Measurements from ENCODE around the gene GMFB. TPM values are rescaled to one million over a fixed set of nuclear protein-coding genes. Genes with fewer than 3 reads are reported as not detected.
"Not testable (repeated sequence)": the region's sequence is repeated elsewhere in the genome, so short reads cannot be mapped to it uniquely, and the experiment has no call there.

Gene GMFB
- total RNA-seq, 1 experiment from 2014 or later, result 79.2 TPM

DNA sequence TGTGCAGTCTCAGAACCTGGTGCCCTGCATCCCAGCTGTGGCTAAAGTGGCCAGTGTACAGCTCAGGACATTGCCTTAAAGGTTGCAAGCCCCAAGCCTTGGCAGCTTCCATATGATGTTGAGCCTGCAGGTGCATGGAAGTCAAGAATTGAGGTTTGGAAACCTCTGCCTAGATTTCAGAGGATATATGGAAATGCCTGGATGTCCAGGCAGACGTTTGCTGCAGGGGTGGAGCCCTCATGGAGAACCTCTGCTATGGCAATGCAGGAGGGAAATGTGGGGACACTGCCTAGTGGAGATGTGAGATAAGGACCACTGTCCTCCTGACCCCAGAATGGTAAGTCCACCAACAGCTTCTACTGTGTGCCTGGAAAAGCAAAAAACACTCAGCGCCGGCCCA lies 29.7 kb downstream of the GMFB start:
- no peaks in the 10 kb centered on the region for H3K79me1 ChIP-seq (ENCODE audit: insufficient read depth, low read depth, low read length, poor library complexity, severe bottlenecking)
- H3K27me3 ChIP-seq (ENCODE audit: insufficient read depth, low read length), result no peaks in the 10 kb centered on the region
- Mint-ChIP-seq H3K36me3 (ENCODE audit: insufficient read depth in 1 of 3, low read depth in 3 of 3) (peaks cover 11 to 18% (median 16%) of the 10 kb centered on the region in 3 experiments), H3K4me1 (no peaks in the 10 kb centered on the region), H3K4me3 (no peak overlapping the region), H3K9me3 (peaks cover 20 to 24% of the 10 kb centered on the region in 2 experiments), H3K27ac (no peak overlapping the region), H3K27me3 (ENCODE audit: low read depth) (no peaks in the 10 kb centered on the region)
- TF ChIP-seq, protein P1, sequence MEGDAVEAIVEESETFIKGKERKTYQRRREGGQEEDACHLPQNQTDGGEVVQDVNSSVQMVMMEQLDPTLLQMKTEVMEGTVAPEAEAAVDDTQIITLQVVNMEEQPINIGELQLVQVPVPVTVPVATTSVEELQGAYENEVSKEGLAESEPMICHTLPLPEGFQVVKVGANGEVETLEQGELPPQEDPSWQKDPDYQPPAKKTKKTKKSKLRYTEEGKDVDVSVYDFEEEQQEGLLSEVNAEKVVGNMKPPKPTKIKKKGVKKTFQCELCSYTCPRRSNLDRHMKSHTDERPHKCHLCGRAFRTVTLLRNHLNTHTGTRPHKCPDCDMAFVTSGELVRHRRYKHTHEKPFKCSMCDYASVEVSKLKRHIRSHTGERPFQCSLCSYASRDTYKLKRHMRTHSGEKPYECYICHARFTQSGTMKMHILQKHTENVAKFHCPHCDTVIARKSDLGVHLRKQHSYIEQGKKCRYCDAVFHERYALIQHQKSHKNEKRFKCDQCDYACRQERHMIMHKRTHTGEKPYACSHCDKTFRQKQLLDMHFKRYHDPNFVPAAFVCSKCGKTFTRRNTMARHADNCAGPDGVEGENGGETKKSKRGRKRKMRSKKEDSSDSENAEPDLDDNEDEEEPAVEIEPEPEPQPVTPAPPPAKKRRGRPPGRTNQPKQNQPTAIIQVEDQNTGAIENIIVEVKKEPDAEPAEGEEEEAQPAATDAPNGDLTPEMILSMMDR (conservative IDR thresholded peaks at IDR 0.05), result no peak
- no peak overlapping the region for H2BK120ac ChIP-seq (ENCODE audit: low read depth, low read length, poor library complexity, severe bottlenecking)
- no peak overlapping the region for H2BK20ac ChIP-seq (ENCODE audit: low read depth, low read length, poor library complexity, severe bottlenecking)
- H3K4ac ChIP-seq (ENCODE audit: low read depth, low read length), result no peak overlapping the region
- no peak for DNase-seq
- H2AK5ac ChIP-seq (ENCODE audit: insufficient read length, low read length), result no peak overlapping the region
- H3K56ac ChIP-seq (ENCODE audit: insufficient read length, low read depth, low read length), result no peak overlapping the region
- no peak overlapping the region for H3K18ac ChIP-seq (ENCODE audit: insufficient read length, low read depth, low read length)
- no peaks in the 10 kb centered on the region for H4K20me1 ChIP-seq (ENCODE audit: control insufficient read depth, insufficient read depth, insufficient read length)
- H4K91ac ChIP-seq (ENCODE audit: insufficient read length, low read depth, low read length), result no peak overlapping the region
- no peak overlapping the region for H3K14ac ChIP-seq (ENCODE audit: insufficient read depth, low read length)
- no peak overlapping the region for H3K27ac ChIP-seq (ENCODE audit: insufficient read length, low read depth, low read length)
- no peak overlapping the region for H2BK15ac ChIP-seq (ENCODE audit: low read depth, low read length)
- H3K23me2 ChIP-seq (ENCODE audit: insufficient read length, low read depth, low read length, poor library complexity, severe bottlenecking), result no peaks in the 10 kb centered on the region
- no peak overlapping the region for H2AFZ ChIP-seq (ENCODE audit: low read length)
- no peak overlapping the region for H3K9ac ChIP-seq (ENCODE audit: extremely low read depth, insufficient read length, low read length)
- no peak overlapping the region for H3K23ac ChIP-seq (ENCODE audit: insufficient read length, low read depth, low read length)
- no peak overlapping the region for H2BK5ac ChIP-seq (ENCODE audit: insufficient read length, low read length)
- no peak overlapping the region for H2BK12ac ChIP-seq (ENCODE audit: insufficient read length, low read depth, low read length)
- no peak overlapping the region for H4K8ac ChIP-seq (replicated peaks; ENCODE audit: insufficient read length, low read depth, low read length)
- no peak overlapping the region for H3T11ph ChIP-seq (ENCODE audit: low read length)
- H4K5ac ChIP-seq (ENCODE audit: insufficient read length, low read depth, low read length), result no peak overlapping the region
- H3K4me1 ChIP-seq (ENCODE audit: insufficient read depth, low read length), result no peaks in the 10 kb centered on the region
- H3K4me2 ChIP-seq (ENCODE audit: insufficient read depth, insufficient read length, low read length), result no peak overlapping the region
- H3K9me3 ChIP-seq (ENCODE audit: control insufficient read depth, low read depth, low read length), result peaks cover 12% of the 10 kb centered on the region
- no CpG with 5 or more reads among the region's 3 CpGs for WGBS (ENCODE audit: extremely low coverage, insufficient read length, low lambda C conversion rate)
- H3K79me2 ChIP-seq (ENCODE audit: insufficient read depth, low read length), result no peaks in the 10 kb centered on the region

DNA sequence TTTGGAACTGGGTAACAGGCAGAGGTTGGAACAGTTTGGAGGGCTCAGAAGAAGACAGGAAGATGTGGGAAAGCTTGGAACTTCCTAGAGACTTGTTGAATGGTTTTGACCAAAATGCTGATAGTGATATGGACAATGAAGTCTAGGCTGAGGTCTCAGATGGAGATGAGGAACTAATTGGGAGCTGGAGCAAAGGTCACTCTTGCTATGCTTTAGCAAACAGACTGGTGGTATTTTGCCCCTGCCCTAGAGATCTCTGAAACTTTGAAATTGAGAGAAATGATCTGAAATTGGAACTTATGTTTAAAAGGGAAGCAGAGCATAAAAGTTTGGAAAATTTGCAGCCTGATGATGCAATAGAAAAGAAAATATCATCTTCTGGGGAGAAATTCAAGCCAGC lies 30.2 kb downstream of the GMFB start:
- not testable (repeated sequence) for H3T11ph ChIP-seq (ENCODE audit: low read length); DNase-seq; H3K27me3 ChIP-seq (ENCODE audit: insufficient read depth, low read length); H3K4me1 Mint-ChIP-seq; H4K5ac ChIP-seq (ENCODE audit: insufficient read length, low read depth, low read length); H4K91ac ChIP-seq (ENCODE audit: insufficient read length, low read depth, low read length); H3K18ac ChIP-seq (ENCODE audit: insufficient read length, low read depth, low read length); H2BK15ac ChIP-seq (ENCODE audit: low read depth, low read length); H3K56ac ChIP-seq (ENCODE audit: insufficient read length, low read depth, low read length); H3K4ac ChIP-seq (ENCODE audit: low read depth, low read length); H3K4me2 ChIP-seq (ENCODE audit: insufficient read depth, insufficient read length, low read length); H4K20me1 ChIP-seq (ENCODE audit: control insufficient read depth, insufficient read depth, insufficient read length); H3K9ac ChIP-seq (ENCODE audit: extremely low read depth, insufficient read length, low read length); H2BK20ac ChIP-seq (ENCODE audit: low read depth, low read length, poor library complexity, severe bottlenecking); H3K4me1 ChIP-seq (ENCODE audit: insufficient read depth, low read length); H2BK12ac ChIP-seq (ENCODE audit: insufficient read length, low read depth, low read length); H3K23ac ChIP-seq (ENCODE audit: insufficient read length, low read depth, low read length); H3K27me3 Mint-ChIP-seq (ENCODE audit: low read depth); H3K4me3 Mint-ChIP-seq; H2BK120ac ChIP-seq (ENCODE audit: low read depth, low read length, poor library complexity, severe bottlenecking); H2AFZ ChIP-seq (ENCODE audit: low read length); H3K27ac ChIP-seq (ENCODE audit: insufficient read length, low read depth, low read length); H3K79me2 ChIP-seq (ENCODE audit: insufficient read depth, low read length); H3K14ac ChIP-seq (ENCODE audit: insufficient read depth, low read length); H2AK5ac ChIP-seq (ENCODE audit: insufficient read length, low read length); H3K79me1 ChIP-seq (ENCODE audit: insufficient read depth, low read depth, low read length, poor library complexity, severe bottlenecking); H2BK5ac ChIP-seq (ENCODE audit: insufficient read length, low read length); H4K8ac ChIP-seq (replicated peaks; ENCODE audit: insufficient read length, low read depth, low read length); H3K27ac Mint-ChIP-seq; H3K23me2 ChIP-seq (ENCODE audit: insufficient read length, low read depth, low read length, poor library complexity, severe bottlenecking)
- peaks cover 11 to 18% (median 16%) of the 10 kb centered on the region in 3 experiments for H3K36me3 Mint-ChIP-seq (ENCODE audit: insufficient read depth in 1 of 3, low read depth in 3 of 3)
- H3K9me3 ChIP-seq (ENCODE audit: control insufficient read depth, low read depth, low read length), result peaks cover 12% of the 10 kb centered on the region
- H3K9me3 Mint-ChIP-seq, result peaks cover 20 to 24% of the 10 kb centered on the region in 2 experiments
